NCI-H510A (cell line): ENCODE measurements around the gene CZIB.

Experiments
- DNase-seq: peaks from one replicate; lab custom pipeline; 2025; lab: John Stamatoyannopoulos, UW

Gene CZIB

GRCh38 chr1:53220171-53220961 lies at the start of gene CZIB:
TSS of gene CZIB (minus strand) at chr1:53220634. CDS start at chr1:53220575, 59 bp downstream.
- DNase-seq: peak; percentile 93

- DNase-seq: no peak
These were observed 49.7 kb upstream of the CZIB start for GRCh38 chr1:53270107-53270506.

- DNase-seq: no peak
These were observed 47.3 kb upstream of the CZIB start for GRCh38 chr1:53267761-53268160.

- no peak for DNase-seq
These were observed 45.6 kb upstream of the CZIB start for GRCh38 chr1:53266038-53266437.

- DNase-seq: no peak
These were observed 45.1 kb upstream of the CZIB start for GRCh38 chr1:53265581-53265980.

GRCh38 chr1:53264048-53264447 lies 43.6 kb upstream of the CZIB start:
- no peak for DNase-seq

GRCh38 chr1:53262000-53262399 lies 41.6 kb upstream of the CZIB start:
- DNase-seq: no peak

- DNase-seq: no peak
These were observed 40.3 kb upstream of the CZIB start for GRCh38 chr1:53260631-53261247.

- DNase-seq: no peak
These were observed 39.5 kb upstream of the CZIB start for GRCh38 chr1:53259932-53260331.

GRCh38 chr1:53258216-53258615 lies 37.8 kb upstream of the CZIB start:
- no peak for DNase-seq

GRCh38 chr1:53257454-53258081 lies 37.1 kb upstream of the CZIB start:
- no peak for DNase-seq

GRCh38 chr1:53256511-53257453 lies 36.3 kb upstream of the CZIB start:
- DNase-seq: no peak

GRCh38 chr1:53255031-53255430 lies 34.6 kb upstream of the CZIB start:
- no peak for DNase-seq

GRCh38 chr1:53254011-53254640 lies 33.7 kb upstream of the CZIB start:
- no peak for DNase-seq

GRCh38 chr1:53250325-53250724 lies 29.9 kb upstream of the CZIB start:
- DNase-seq: no peak

GRCh38 chr1:53249706-53250105 lies 29.3 kb upstream of the CZIB start:
- no peak for DNase-seq

- DNase-seq: no peak
These were observed 26.1 kb upstream of the CZIB start for GRCh38 chr1:53246261-53247134.

GRCh38 chr1:53244141-53244540 lies 23.7 kb upstream of the CZIB start:
- no peak for DNase-seq

- no peak for DNase-seq
These were observed 21.9 kb upstream of the CZIB start for GRCh38 chr1:53242381-53242780.

- DNase-seq: no peak
These were observed 21.4 kb upstream of the CZIB start for GRCh38 chr1:53241828-53242227.
